HG03139 (cell line): Measurements from ENCODE around the gene UBAP2L.
"Not testable (repeated sequence)": the region's sequence is repeated elsewhere in the genome, so short reads cannot be mapped to it uniquely, and the experiment has no call there.

Experiments
- ATAC-seq: cut with Tn5 transposase; IDR thresholded peaks from one replicate; pipeline ENCODE4 v1.9.1; 2021; ENCODE audit not compliant: unreplicated experiment

Gene UBAP2L

GRCh38 chr1:154241703-154242351 lies 21.1 kb downstream of the UBAP2L start:
- ATAC-seq = no peak

GRCh38 chr1:154253671-154254070 lies 32.9 kb downstream of the UBAP2L start:
- ATAC-seq = no peak

GRCh38 chr1:154256686-154257085 lies 35.9 kb downstream of the UBAP2L start:
- no peak for ATAC-seq

GRCh38 chr1:154258784-154259183 lies 38.0 kb downstream of the UBAP2L start:
- ATAC-seq = no peak

- ATAC-seq = no peak
These were observed 39.4 kb downstream of the UBAP2L start for GRCh38 chr1:154260127-154260526.

GRCh38 chr1:154263465-154264332 lies 42.9 kb downstream of the UBAP2L start:
- no peak for ATAC-seq

- no peak for ATAC-seq
These were observed 43.7 kb downstream of the UBAP2L start for GRCh38 chr1:154264454-154264853.

- no peak for ATAC-seq
These were observed 44.8 kb downstream of the UBAP2L start for GRCh38 chr1:154265586-154265985.

- no peak for ATAC-seq
These were observed 50.1 kb downstream of the UBAP2L start for GRCh38 chr1:154270833-154271232.

GRCh38 chr1:154272217-154272998 lies 51.7 kb downstream of the UBAP2L start, which contains the start of gene HAX1:
Gene HAX1 (plus strand): TSS chr1:154272629. CDS start chr1:154272724, 95 bp downstream.
- ATAC-seq = peak; percentile 85

GRCh38 chr1:154272999-154273563 lies 52.3 kb downstream of the UBAP2L start:
- ATAC-seq = no peak

- no peak for ATAC-seq
These were observed 56.0 kb downstream of the UBAP2L start for GRCh38 chr1:154276797-154277196.

GRCh38 chr1:154287591-154287990 lies 66.8 kb downstream of the UBAP2L start:
- ATAC-seq = not testable (repeated sequence)

- ATAC-seq = no peak
These were observed 67.9 kb downstream of the UBAP2L start for GRCh38 chr1:154288661-154289060.

- ATAC-seq = no peak
These were observed 70.2 kb downstream of the UBAP2L start for GRCh38 chr1:154290921-154291320.

- no peak for ATAC-seq
These were observed 74.9 kb downstream of the UBAP2L start for GRCh38 chr1:154295408-154296235.

- ATAC-seq = no peak
These were observed 80.8 kb downstream of the UBAP2L start for GRCh38 chr1:154301582-154301981.

GRCh38 chr1:154304664-154305337 lies 84.0 kb downstream of the UBAP2L start:
- no peak for ATAC-seq

GRCh38 chr1:154306151-154306550 lies 85.4 kb downstream of the UBAP2L start:
- ATAC-seq = no peak
